ENCODE data around the gene MECP2.
A peak's percentile ranks its signal among the peaks of the same experiment; 100 is the strongest.

The MECP2 gene

DNA sequence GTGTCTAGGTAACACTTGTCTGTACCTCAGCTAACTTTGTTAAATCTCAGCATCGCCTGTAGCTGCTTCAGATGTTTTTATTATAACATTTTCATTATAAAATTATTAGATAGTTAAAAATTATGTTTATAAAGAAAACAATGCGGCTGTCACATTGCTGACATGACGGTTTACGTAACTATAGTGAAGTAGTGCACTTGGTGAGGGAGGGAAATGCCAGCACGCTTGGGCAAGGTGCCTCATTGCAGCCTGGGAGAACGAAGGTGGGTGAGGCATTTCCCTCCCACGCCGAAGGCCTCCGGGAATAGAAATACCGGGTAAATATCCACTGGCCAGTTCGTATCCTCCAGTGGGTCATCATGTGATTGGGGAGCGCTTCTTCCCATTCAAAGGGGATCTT is 109.0 kb downstream of the MECP2 start:
- DNase-seq = no peak

DNA sequence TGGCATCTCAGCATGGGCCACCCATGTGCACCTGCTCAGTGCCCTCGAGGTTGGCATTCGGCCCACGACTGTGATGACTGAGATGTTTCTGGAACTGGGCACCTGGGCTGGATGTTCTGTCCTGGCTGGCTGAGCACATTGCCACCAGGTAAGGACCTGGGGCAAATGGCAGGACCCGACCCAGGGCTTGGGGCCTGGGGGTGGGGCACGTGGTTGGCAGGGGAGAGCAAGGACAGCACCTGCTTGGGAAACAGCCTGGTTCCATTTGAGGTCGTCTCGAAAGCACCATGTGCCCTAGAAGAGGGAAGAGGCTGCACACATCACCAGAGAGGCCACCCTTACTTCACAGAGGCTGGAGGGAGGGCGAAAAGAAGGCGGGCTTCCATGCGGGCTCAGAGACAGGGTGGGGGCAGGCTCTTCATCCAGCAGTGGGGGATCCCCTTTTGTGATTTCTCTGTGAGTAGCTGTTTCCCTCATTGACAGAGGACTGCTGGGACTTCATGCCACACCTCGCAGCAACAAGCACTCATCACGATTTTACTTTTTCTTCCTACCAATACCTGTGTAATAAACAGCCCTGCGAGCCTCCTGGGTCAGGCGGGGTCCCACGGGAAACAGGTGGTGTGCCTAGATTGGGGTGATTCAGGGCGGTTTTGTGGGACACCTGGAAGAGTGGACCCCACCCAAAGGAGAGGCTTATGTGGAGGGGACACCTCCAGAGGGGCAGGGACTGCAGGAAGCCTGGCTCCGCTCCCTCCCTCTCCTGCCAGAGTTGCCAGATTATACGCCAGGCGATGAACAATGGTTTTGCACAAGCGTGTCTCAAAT is 113.0 kb downstream of the MECP2 start:
- peak in 2 of 5 experiments; percentile 18 to 74 for DNase-seq

DNA sequence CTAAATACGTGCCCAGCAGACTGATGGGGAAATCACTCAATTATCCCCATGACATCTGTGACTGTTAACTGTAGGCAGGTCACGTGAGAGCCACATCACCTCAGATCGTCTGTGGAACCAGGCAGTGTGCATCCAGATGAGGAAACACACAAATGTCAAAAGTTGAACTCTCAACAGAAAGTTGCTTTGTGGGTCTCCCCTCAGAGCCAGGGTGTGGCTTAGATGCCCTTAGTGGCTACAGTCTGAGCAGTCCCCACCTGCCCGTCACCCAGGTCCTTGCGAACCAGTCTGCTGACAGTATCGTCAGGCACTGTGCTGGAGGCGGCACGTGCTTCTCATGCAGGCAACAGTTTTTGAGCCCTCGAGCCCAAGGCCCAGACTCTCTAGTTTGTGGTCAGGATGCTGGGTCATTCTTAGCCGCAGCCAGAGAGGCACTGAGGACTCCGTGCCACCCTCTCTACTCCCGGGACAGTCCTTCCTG is 114.2 kb downstream of the MECP2 start:
- peak in 1 of 5 experiments; percentile 55 for DNase-seq

DNA sequence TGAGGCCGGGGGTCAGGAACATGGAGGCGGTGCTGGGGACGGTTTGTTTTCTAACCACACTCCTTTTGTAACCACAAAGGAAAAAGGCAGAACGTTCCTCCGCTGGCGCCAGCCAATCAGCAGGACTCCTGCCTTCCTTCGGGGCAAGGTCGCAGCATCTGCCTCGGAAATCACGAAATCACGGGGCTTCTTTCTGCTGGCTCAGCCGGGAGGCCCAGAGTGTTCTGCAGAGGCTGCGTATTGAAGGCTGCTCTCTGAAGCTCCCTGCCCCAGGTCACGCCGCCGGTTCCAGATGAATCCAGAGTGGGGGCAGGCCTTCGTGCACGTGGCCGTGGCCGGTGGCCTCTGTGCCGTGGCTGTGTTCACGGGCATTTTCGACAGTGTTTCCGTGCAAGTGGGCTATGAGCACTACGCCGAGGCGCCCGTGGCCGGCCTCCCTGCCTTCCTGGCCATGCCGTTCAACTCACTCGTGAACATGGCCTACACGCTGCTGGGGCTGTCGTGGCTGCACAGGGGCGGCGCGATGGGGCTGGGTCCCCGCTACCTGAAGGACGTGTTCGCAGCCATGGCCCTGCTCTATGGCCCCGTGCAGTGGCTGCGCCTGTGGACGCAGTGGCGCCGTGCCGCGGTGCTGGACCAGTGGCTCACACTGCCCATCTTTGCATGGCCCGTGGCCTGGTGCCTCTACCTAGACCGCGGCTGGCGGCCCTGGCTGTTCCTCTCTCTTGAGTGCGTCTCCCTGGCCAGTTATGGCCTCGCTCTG is 115.6 kb downstream of the MECP2 start:
- DNase-seq = peak; percentile 25 to 93 (median 58)

DNA sequence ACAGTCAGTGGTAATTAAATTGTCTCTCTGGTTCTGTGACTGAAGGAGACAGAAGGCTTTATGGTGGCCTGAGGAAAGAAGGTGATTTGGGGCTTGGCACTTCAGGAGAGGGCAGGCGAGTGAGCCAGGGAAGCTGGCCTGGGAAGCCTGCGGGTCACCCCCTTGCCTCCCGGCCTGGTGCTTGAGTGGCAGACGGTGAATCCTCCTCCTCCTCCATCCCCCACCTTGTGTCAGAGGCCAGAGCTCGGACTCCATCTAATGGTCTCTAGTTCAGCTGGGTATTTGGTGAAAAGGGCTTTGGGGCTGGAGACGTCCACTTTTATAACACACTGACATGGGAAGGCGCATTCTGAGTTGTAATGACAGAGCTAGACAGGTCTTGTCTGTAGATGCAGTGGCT is 116.3 kb downstream of the MECP2 start:
- no peak for DNase-seq

DNA sequence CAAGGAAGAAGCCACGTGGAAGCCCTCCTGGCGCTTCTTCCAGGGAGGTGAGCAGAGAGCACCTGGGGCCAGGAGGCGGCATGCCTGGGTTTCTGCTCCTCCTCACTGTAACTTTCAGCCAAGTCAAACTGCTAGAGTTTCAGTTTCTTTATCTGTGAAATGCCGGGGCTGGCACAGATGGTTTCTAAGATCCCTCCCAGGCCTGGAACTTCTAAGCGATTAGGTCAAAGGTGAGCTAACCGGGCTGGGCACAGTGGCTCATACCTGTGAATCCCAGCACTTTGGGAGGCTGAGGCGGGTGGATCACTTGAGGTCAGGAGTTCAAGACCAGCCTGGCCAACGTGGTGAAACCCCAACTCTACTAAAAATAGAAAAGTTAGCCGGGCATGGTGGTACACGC is 117.1 kb downstream of the MECP2 start:
- DNase-seq = peak in 1 of 5 experiments; percentile 40

DNA sequence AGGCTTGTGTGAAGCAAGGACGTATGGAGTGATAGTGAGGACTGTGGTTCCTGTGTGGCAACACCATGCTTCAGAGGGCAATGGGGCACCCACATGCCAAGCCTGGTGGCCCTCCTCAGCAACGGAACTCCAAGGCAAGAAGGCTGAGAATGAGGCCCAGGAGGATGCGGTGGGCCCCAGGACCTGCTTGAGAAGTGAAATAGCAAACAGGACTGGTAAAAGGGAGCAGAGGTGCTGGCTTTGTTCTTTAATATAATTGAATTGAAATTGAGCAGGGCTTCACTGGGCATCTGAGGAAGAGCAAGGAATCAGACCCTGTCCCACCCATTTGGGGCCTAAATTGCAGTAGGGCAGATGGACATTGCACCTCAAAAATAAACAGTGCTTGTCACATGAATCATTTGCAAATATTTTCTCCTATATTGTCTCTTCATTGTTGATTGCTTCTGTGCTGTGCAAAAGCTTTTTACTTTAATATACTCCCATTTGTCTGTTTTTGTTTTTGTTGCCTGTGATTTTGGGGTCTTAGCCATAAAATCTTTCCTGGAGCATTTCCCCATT is 122.7 kb downstream of the MECP2 start:
- DNase-seq = peak in 1 of 5 experiments; percentile 42

DNA sequence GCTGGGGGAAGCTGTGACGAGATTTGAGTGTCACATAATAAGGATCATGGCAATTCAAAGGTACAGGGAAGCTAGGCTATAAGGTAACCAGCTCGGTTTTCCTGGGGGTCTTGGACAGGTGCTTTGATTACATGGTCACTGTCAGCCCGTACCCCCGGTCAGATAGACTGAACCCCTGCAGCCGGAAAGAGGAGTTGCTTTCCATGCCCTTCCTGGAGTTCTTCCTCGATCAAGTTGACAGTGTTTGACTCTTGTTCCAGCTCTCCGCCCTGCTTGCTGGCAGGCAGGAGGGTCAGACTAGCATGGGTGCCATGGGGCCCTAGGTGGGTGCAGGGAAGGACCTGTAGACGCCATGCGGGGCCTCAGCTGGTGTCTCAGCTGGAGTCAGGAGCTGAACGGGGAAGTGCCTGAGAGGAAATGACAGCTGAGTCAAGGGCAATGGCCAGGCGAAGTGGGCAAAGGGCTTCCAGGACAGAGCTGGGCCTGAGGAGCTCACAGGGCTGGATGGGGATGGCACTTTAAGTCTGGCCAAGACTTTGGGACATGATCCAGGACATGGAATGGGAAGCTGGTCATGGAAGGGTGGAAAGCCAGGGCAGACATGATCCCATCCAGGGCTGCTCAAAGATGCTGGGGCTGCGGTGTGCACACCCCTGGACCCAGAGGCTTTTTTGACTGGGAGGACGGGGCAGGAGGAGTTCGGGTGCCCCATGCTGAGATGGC is 123.4 kb downstream of the MECP2 start:
- no peak for DNase-seq

DNA sequence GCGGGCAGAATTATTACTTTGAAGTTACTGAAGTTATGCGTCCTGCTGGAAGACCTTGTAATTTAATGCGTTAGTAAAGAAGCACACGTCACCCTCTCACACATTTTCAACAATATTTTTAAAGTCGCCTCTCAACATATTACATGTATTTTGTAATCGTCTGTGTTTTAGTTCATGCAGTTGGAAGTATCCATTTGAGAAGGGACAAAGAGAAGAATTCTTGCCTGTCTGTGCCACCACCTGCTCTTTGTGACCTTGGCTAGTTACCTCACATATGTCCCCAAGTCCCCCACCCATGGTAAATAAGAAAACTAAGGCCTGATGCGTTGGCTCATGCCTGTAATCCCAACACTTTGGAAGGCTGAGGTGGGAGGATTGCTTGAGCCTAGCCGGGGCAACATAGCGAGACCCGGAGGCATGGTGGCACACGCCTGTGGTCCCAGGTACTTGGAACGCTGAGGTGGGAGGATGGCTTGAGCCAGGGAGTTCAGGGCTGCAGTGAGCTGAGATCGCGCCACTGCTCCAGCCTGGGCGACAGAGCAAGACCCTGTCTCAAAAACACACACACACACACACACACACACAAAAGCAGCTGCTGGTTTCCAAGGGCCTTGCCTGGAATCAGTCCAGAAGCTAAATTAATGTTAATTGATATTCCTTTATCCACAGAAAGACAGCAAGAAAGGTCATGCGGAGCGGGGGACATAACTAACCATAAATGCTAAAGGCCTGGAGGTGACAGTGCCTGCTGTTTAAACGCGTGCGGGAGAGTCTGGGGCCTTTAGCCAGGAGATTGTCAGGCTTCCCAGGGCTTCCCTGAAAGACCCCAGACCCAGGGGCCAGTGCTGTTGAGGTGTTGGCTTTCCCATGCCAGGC is 124.2 kb downstream of the MECP2 start:
- DNase-seq = no peak

DNA sequence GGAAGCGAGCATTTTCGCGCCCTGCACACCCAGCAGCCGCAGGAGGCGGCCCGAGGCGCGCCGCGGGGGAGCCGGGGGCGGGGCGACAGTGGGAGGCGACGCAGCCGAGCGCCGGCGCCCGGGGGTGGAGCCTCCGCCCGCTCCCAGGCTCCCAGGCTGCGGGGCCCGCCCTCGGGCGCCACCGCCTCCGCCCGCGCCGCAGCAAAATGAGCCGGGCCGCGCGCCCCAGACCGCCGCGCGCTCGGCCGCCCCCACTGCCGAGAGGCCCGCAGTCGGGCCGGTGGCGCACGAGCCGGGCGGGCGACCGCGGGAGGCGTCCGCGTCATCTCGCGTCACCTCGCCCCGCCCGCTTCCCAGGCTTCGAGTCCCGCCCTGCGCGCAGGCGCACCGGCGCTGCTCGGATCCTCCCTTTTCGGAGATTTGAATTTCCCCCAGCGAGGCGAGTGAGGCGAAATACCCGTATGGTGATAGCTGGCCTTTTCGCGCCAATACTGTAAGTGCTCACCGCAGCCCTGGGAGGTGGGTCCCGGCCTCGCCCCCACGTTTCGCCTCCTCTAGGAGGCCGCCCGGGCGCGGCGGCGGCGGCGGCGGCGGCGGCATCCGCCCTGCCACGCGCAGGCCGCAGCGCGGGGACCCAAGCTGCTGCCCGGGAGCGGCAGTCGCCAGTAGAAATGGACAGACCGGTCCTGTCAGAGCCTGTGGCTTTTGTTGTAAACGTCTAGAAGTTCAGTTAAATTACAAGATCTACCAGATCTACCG is 125.0 kb downstream of the MECP2 start, which contains the start of gene TMEM187:
Gene TMEM187 (plus strand): TSS at position 387 of the 759 bp plus-strand sequence. CDS start 9,309 bp downstream, outside the sequence.
- DNase-seq = peak; percentile 69 to 95 (median 83)

Measured in T-helper 2 cell (primary cell).